ENCODE data around the gene LRRC56. TPM values are rescaled to one million over a fixed set of nuclear protein-coding genes. Genes with fewer than 3 reads are reported as not detected.

Gene LRRC56
- total and polyA plus RNA-seq, 2 donors from 2014 or later = 1.2 to 7.7 TPM

DNA sequence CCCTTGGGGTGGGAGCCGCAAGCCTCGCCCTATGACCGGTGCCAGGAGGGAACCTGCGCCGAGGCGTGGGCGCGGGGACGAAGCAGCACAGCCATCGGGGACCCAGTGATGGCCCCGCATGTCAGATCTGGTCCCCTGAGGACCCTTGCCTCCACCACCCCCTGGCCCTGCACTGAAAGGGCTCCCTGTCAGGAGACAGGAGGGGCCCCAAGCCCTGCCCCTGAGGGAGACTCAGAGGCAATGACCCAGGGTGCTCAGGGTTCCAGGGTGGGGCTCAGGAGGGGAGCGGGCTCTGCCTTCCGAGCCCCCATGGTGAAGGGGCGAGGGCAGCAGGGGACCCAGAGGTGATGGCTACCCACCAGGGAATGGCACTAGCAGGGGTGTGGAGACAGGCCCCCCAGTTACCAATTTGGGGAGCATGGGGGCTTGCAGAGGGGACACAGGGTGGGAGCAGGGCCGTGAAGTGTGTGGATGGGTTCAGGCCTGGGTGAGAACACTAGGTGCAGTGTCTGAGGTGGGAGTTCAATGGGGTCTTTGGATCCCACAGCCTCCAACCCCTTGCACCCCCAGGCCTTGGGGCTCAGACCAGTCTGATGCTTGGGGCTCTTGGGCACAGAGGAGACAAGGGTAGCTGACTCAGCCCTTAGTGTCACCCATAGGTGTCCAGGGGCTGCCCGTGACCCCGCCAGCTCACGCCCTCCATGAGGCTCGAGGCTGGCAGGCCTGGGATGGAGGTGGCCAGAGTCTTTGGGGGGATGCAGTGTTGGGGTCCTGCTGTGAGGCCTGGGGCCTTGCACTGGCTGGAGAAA is 499 bp downstream of the LRRC56 start:
- Histone ChIP-seq H3K4me1 (ENCODE audit: control insufficient read depth in 2 of 3, insufficient read depth in 2 of 3, low read depth in 1 of 3, low read length in 3 of 3) (peaks cover 0 to 23% (median 4%) of the 10 kb centered on the region in 3 donors), H3K36me3 (ENCODE audit: control insufficient read depth in 2 of 3, insufficient read depth in 3 of 3, low read length in 3 of 3) (no peaks in the 10 kb centered on the region), H3K9ac (ENCODE audit: low read length in 3 of 3) (no peak overlapping the region), H3K27ac (ENCODE audit: low read depth in 2 of 2, low read length in 2 of 2) (no peak overlapping the region), H3K4me3 (ENCODE audit: low read length in 3 of 3) (peak overlapping the region in 2 of 3 donors; percentile 2 to 40), H3K9me3 (ENCODE audit: control insufficient read depth in 2 of 3, insufficient read depth in 1 of 3, low read length in 3 of 3) (no peaks in the 10 kb centered on the region), H3K27me3 (ENCODE audit: control insufficient read depth, insufficient read depth, low read length) (no peaks in the 10 kb centered on the region)
- intact Hi-C loops (cut with DNase I) = no loop called here
- TF ChIP-seq, protein P1, sequence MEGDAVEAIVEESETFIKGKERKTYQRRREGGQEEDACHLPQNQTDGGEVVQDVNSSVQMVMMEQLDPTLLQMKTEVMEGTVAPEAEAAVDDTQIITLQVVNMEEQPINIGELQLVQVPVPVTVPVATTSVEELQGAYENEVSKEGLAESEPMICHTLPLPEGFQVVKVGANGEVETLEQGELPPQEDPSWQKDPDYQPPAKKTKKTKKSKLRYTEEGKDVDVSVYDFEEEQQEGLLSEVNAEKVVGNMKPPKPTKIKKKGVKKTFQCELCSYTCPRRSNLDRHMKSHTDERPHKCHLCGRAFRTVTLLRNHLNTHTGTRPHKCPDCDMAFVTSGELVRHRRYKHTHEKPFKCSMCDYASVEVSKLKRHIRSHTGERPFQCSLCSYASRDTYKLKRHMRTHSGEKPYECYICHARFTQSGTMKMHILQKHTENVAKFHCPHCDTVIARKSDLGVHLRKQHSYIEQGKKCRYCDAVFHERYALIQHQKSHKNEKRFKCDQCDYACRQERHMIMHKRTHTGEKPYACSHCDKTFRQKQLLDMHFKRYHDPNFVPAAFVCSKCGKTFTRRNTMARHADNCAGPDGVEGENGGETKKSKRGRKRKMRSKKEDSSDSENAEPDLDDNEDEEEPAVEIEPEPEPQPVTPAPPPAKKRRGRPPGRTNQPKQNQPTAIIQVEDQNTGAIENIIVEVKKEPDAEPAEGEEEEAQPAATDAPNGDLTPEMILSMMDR (IDR thresholded peaks at IDR 0.05; ENCODE audit: borderline replicate concordance, extremely low read depth, insufficient read depth) = no peak
- FAIRE-seq (no peak), DNase-seq (peak in 3 of 5 donors; percentile 7 to 70 (median 55))

DNA sequence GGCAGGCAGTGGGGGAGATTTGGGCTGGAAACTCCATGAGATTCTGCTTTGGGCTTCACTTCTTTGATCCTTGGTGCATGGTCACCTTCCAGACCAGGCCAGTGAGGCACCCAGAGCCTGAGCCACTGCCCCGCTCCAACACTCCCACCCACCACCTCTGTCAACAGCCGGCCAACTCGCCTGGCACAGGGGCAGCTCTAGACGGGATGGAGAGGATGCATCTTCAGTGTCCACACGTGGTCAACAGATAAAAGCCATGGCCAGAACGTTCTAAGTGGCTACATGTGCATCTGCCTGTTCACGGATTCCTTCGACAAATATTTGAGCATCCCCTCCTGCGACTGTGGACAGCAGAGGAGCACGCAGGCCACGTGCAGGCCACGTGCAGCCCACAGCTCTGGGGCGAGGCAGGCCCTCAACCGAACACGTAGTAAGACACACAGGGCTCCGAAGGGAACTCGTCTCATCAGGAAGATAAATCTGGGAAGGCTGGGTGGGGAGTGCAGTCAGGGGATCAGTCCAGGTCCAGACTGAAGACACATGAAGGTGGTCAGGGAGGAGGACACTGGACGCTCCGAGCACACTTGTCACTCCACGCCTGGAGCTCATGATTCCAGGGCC is 1.2 kb downstream of the LRRC56 start:
- no peaks in the 10 kb centered on the region for H3K36me3 ChIP-seq (ENCODE audit: control insufficient read depth in 2 of 3, insufficient read depth in 3 of 3, low read length in 3 of 3)
- no peak overlapping the region for H3K27ac ChIP-seq (ENCODE audit: low read depth in 2 of 2, low read length in 2 of 2)
- H3K9me3 ChIP-seq (ENCODE audit: control insufficient read depth in 2 of 3, insufficient read depth in 1 of 3, low read length in 3 of 3) = no peaks in the 10 kb centered on the region
- DNase-seq (peak in 1 of 5 donors; percentile 45), FAIRE-seq (no peak)
- H3K4me3 ChIP-seq (ENCODE audit: low read length in 3 of 3) = no peak overlapping the region
- peaks cover 0 to 23% (median 4%) of the 10 kb centered on the region in 3 donors for H3K4me1 ChIP-seq (ENCODE audit: control insufficient read depth in 2 of 3, insufficient read depth in 2 of 3, low read depth in 1 of 3, low read length in 3 of 3)
- H3K27me3 ChIP-seq (ENCODE audit: control insufficient read depth, insufficient read depth, low read length) = no peaks in the 10 kb centered on the region
- TF ChIP-seq, protein P1 (IDR thresholded peaks at IDR 0.05; ENCODE audit: borderline replicate concordance, extremely low read depth, insufficient read depth) = no peak
- intact Hi-C loops (cut with DNase I) = no loop called here
- no peak overlapping the region for H3K9ac ChIP-seq (ENCODE audit: low read length in 3 of 3)

DNA sequence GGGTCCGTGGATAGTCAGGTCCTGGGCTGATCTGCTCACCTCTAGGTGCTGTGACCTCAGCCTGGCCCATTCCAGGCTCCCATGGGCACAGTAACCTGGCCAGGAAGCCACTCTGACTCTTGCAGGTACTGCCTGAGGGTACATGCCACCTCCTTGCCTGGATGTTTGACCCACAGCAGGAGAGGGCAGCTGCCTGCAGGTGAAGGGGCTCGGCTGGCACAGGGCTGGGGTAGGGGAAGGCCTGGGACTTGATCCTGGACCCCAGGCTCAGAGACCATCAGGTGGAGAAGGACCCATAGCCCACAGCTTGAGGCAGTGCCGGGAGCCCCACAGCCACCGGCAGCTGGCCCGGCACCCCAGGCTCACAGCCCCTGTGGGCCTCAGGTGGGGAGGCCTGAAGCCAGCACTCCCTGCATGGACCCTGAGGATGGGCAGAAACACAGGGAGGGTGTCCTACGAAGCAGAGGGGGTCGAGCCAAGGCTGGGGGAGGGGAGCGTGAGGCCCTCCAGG is 2.7 kb downstream of the LRRC56 start:
- intact Hi-C loops (cut with DNase I) = no loop called here
- Histone ChIP-seq H3K4me1 (ENCODE audit: control insufficient read depth in 2 of 3, insufficient read depth in 2 of 3, low read depth in 1 of 3, low read length in 3 of 3) (peaks cover 0 to 14% (median 0%) of the 10 kb centered on the region in 3 donors), H3K9me3 (ENCODE audit: control insufficient read depth in 2 of 3, insufficient read depth in 1 of 3, low read length in 3 of 3) (no peaks in the 10 kb centered on the region), H3K9ac (ENCODE audit: low read length in 3 of 3) (no peak overlapping the region), H3K36me3 (ENCODE audit: control insufficient read depth in 2 of 3, insufficient read depth in 3 of 3, low read length in 3 of 3) (no peaks in the 10 kb centered on the region), H3K27ac (ENCODE audit: low read depth in 2 of 2, low read length in 2 of 2) (no peak overlapping the region), H3K4me3 (ENCODE audit: low read length in 3 of 3) (no peak overlapping the region), H3K27me3 (ENCODE audit: control insufficient read depth, insufficient read depth, low read length) (no peaks in the 10 kb centered on the region)
- no peak for FAIRE-seq
- TF ChIP-seq, protein P1 (IDR thresholded peaks at IDR 0.05; ENCODE audit: borderline replicate concordance, extremely low read depth, insufficient read depth) = no peak
- peak in 1 of 5 donors; percentile 56 for DNase-seq
